Activated CD8-positive, alpha-beta memory T cell treated with anti-CD3 and anti-CD28 coated beads for 24 hours (primary cell): ENCODE results near the gene DAD1.

ENCODE experiments used
- DNase-seq: peaks from one replicate; pipeline ENCODE4 v3.0.0-alpha.2; 2020

DAD1 gene

GRCh38 chr14:22534547-22534946 lies 54.5 kb downstream of the DAD1 start:
- peak; percentile 62 for DNase-seq

- DNase-seq: peak; percentile 58
Measured at GRCh38 chr14:22533739-22534359, 55.2 kb downstream of the DAD1 start.

GRCh38 chr14:22533057-22533704 lies 55.8 kb downstream of the DAD1 start:
- DNase-seq: peak; percentile 32

DNA sequence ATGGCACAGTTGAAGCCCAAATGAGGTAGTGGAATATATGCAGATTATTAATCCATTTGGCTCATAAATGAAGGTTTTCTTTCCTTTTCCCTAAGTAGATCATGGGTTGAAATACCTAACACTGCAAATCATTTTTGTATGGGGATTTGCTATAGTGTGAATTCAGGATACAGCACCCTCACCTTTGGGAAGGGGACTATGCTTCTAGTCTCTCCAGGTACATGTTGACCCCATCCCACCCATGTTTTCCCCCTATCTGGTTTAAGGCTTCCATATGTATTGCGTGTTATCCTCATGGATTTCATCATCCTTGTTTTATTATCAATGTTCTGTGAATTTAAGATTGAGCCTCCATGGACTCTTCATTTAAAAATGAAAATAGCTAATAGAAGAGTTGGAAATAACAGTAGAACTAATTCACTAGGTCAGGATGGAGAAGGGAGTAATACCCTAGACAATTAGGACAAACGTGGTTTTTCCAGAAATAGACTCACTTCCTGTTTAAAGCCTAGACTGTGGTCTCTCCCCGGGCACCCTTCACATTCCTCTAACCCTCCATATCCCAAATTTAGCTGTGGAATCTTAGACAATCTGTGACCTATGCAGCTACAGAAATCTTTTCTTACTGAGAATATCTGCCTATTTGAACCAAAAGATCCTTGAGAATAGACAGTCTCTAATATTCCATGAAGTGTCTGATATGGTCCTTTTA lies 56.5 kb downstream of the DAD1 start:
- no peak for DNase-seq

GRCh38 chr14:22531451-22532344 lies 57.3 kb downstream of the DAD1 start:
- DNase-seq: peak; percentile 60

- no peak for DNase-seq
Measured at GRCh38 chr14:22530127-22530526, 58.9 kb downstream of the DAD1 start.

DNA sequence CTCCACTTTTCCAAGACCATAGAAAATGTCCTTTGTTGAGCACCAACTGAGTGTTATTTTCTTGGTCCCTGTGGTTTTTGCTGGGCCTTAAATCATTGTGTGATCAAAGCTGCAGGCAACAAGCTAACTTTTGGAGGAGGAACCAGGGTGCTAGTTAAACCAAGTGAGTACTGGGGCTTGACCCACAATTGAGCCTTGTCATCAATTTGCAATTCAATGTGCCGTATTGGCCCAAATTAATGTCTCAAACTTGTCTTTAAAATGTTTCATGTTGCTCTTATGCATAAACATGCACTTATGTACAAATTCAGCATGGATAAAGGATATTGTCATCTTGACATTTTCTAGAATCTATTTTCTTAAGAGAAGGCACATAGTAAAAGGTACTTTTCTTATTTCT lies 62.3 kb downstream of the DAD1 start:
- DNase-seq: no peak

GRCh38 chr14:22526218-22526617 lies 62.8 kb downstream of the DAD1 start:
- no peak for DNase-seq

- DNase-seq: no peak
Measured at GRCh38 chr14:22524784-22525161, 64.3 kb downstream of the DAD1 start.

DNA sequence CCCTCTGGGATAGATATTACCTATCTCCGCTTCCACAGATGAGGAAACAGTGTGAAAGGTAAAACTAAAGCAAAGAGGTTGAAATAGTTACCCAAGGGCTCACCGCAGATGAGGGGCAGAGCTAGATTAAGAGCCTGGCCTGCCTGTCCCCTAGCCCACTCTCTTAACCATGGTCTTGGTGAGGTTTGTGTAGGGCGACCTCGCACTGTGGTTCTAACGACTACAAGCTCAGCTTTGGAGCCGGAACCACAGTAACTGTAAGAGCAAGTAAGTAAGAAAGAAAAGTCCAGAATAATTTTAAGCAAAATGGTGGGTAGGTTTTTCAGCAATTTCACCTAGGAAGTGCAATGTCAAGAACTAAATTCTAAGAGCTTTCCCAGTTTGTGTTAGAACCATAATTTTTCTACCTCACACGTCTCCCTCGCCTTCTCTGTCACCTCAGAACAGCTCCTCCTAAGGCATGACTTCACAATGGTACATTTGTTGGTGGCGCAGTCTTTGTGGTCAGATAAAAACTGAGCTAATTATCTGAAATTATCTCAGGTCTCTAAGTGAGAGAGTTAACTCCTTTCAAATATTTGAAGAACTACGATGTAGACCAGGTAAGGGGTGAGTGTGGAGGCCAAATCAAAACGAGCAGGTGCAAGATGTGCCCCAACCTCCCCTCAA lies 64.8 kb downstream of the DAD1 start:
- peak; percentile 67 for DNase-seq

GRCh38 chr14:22523283-22523682 lies 65.7 kb downstream of the DAD1 start:
- no peak for DNase-seq

- DNase-seq: no peak
Measured at GRCh38 chr14:22522466-22522957, 66.5 kb downstream of the DAD1 start.

DNA sequence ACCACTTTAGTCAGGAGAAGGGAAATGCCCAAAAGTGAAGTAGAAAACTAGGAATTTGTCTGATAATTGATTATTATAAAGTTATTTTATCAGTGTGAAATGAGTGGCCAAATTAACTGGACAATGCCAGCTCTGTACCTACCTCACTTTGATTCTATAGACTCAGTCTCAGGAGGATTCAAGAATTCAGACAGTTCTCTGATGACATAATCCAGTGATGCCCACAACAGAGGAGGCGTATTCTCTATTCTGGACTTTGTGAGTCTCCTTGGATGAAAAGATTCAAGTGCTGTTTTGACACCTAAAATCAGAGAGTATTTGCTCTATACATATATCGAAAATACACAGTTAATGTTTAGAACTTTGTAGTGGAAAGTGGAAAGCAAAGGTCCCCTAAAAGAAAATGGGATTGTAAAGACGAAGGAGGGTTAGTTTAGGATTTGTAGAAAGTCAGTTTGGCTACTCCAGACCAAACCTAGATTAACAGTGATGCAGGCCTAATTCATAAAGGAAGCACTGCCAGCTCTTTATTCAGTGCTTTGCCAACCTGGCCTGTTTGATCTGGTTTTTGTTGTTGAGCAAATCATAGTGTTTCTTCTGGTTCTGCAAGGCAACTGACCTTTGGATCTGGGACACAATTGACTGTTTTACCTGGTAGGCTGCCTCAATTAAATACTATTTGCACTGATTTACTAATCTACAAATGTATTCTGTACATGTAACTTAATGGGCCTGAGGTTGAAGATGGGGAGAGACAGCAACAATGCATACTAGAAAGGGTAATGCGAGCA lies 67.4 kb downstream of the DAD1 start:
- peak; percentile 53 for DNase-seq

DNA sequence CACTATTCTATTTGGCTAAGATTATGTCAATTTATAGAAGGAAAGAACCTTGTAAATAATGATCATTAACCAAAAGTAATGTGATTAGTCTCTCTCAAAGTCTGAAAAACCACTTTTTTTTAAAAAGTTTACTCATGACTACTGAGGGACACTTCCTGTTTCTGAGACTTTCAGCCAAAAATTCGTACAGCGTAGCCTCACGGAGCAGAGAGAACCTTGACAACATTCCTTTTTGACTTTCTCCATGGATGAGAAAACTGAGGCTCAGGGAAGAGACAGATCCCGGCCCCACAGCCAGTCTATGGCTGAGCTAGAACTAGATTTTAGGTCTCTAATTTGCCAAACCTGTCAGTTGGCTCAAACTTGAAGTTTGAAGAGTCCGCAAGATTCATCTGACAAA lies 68.2 kb downstream of the DAD1 start:
- peak; percentile 58 for DNase-seq

GRCh38 chr14:22519877-22520685 lies 68.9 kb downstream of the DAD1 start:
- peak; percentile 65 for DNase-seq

- peak; percentile 64 for DNase-seq
Measured at GRCh38 chr14:22518073-22518472, 71.0 kb downstream of the DAD1 start.

DNA sequence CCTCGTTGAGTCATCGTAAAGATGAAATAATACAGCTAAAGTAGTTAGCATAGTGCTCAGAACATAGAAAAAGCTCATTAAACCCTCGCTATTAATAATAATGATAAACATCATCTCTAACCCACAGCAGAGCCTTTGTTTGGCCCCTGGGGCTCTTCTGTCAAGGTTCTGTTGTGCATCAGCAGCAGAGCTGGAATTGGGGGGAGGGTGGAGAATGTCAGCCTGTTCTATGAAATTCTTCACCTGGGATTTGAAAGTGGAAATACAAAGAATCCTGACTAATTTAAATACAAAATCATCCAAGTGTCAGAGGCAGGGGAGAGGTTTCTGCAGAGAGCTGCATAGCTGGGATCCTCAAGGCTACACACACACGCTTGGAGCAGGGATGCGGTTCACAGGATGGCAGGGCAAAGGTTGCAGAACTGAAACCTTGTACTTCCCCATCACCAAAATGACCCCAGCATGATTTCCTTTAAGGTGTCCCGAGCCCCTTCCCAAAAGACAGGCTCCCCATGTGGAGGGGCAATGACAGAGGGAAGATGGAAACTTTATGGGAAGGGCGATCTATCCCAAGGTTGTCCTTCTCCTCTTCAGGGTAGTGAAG lies 71.8 kb downstream of the DAD1 start:
- peak; percentile 60 for DNase-seq

GRCh38 chr14:22515929-22516328 lies 73.1 kb downstream of the DAD1 start:
- peak; percentile 54 for DNase-seq
